ENCODE results near the gene RTRAF. TPM values are rescaled to one million over a fixed set of nuclear protein-coding genes. Genes with fewer than 3 reads are reported as not detected.

RTRAF gene
- total and polyA plus RNA-seq, 2 of the 8 experiments (the other 6 are each of a cell fraction or from before 2014, with no cell fraction given), result 149 to 359 TPM

DNA sequence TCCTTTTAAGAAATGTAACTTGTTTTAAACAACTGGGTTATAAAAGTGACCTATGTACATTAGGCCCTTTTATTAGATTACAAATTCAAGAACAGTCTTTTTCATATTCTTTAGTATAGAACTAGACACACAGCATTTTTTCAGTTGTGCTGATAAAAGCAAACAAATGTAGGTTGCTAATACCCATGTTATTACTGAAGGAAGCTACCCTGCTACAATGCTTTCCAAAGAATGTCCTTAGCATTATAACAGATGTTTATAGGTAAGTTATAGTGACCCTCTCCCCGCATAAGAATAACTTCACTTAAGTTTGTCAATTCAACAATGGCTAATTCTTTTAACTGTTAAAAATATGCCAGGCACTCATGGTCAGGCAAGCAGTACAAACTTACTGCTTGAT lies 17.9 kb downstream of the RTRAF start (continued):
- TF ChIP-seq, protein P1, sequence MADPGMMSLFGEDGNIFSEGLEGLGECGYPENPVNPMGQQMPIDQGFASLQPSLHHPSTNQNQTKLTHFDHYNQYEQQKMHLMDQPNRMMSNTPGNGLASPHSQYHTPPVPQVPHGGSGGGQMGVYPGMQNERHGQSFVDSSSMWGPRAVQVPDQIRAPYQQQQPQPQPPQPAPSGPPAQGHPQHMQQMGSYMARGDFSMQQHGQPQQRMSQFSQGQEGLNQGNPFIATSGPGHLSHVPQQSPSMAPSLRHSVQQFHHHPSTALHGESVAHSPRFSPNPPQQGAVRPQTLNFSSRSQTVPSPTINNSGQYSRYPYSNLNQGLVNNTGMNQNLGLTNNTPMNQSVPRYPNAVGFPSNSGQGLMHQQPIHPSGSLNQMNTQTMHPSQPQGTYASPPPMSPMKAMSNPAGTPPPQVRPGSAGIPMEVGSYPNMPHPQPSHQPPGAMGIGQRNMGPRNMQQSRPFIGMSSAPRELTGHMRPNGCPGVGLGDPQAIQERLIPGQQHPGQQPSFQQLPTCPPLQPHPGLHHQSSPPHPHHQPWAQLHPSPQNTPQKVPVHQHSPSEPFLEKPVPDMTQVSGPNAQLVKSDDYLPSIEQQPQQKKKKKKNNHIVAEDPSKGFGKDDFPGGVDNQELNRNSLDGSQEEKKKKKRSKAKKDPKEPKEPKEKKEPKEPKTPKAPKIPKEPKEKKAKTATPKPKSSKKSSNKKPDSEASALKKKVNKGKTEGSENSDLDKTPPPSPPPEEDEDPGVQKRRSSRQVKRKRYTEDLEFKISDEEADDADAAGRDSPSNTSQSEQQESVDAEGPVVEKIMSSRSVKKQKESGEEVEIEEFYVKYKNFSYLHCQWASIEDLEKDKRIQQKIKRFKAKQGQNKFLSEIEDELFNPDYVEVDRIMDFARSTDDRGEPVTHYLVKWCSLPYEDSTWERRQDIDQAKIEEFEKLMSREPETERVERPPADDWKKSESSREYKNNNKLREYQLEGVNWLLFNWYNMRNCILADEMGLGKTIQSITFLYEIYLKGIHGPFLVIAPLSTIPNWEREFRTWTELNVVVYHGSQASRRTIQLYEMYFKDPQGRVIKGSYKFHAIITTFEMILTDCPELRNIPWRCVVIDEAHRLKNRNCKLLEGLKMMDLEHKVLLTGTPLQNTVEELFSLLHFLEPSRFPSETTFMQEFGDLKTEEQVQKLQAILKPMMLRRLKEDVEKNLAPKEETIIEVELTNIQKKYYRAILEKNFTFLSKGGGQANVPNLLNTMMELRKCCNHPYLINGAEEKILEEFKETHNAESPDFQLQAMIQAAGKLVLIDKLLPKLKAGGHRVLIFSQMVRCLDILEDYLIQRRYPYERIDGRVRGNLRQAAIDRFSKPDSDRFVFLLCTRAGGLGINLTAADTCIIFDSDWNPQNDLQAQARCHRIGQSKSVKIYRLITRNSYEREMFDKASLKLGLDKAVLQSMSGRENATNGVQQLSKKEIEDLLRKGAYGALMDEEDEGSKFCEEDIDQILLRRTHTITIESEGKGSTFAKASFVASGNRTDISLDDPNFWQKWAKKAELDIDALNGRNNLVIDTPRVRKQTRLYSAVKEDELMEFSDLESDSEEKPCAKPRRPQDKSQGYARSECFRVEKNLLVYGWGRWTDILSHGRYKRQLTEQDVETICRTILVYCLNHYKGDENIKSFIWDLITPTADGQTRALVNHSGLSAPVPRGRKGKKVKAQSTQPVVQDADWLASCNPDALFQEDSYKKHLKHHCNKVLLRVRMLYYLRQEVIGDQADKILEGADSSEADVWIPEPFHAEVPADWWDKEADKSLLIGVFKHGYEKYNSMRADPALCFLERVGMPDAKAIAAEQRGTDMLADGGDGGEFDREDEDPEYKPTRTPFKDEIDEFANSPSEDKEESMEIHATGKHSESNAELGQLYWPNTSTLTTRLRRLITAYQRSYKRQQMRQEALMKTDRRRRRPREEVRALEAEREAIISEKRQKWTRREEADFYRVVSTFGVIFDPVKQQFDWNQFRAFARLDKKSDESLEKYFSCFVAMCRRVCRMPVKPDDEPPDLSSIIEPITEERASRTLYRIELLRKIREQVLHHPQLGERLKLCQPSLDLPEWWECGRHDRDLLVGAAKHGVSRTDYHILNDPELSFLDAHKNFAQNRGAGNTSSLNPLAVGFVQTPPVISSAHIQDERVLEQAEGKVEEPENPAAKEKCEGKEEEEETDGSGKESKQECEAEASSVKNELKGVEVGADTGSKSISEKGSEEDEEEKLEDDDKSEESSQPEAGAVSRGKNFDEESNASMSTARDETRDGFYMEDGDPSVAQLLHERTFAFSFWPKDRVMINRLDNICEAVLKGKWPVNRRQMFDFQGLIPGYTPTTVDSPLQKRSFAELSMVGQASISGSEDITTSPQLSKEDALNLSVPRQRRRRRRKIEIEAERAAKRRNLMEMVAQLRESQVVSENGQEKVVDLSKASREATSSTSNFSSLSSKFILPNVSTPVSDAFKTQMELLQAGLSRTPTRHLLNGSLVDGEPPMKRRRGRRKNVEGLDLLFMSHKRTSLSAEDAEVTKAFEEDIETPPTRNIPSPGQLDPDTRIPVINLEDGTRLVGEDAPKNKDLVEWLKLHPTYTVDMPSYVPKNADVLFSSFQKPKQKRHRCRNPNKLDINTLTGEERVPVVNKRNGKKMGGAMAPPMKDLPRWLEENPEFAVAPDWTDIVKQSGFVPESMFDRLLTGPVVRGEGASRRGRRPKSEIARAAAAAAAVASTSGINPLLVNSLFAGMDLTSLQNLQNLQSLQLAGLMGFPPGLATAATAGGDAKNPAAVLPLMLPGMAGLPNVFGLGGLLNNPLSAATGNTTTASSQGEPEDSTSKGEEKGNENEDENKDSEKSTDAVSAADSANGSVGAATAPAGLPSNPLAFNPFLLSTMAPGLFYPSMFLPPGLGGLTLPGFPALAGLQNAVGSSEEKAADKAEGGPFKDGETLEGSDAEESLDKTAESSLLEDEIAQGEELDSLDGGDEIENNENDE (IDR thresholded peaks at IDR 0.05; ENCODE audit: insufficient replicate concordance, low read length), result peak; percentile 20
- TF ChIP-seq TEAD4 (IDR thresholded peaks at IDR 0.05; ENCODE audit: low read depth, low read length), result no peak

Data from H1 (cell line).